Measurements from ENCODE around the gene TMEM54. TPM values are rescaled to one million over a fixed set of nuclear protein-coding genes. Genes with fewer than 3 reads are reported as not detected.
"Not testable (repeated sequence)": the region's sequence is repeated elsewhere in the genome, so short reads cannot be mapped to it uniquely, and the experiment has no call there.

The TMEM54 gene
- total RNA-seq, 2 donors from 2014 or later = 0.37 to 0.80 TPM

- ATAC-seq (replicated peaks) = no peak
- H3K4me1 Mint-ChIP-seq = peaks cover 9% of the 10 kb centered on the region
- no peak overlapping the region for H3K4me3 Mint-ChIP-seq
- H3K27ac Mint-ChIP-seq = no peak overlapping the region
- no peaks in the 10 kb centered on the region for H3K9me3 Mint-ChIP-seq
- H3K36me3 Mint-ChIP-seq (ENCODE audit: low read depth) = peaks cover under 1% of the 10 kb centered on the region
- peaks cover 32% of the 10 kb centered on the region for H3K27me3 Mint-ChIP-seq
Observed at GRCh38 chr1:32928285-32928684, 27.1 kb upstream of the TMEM54 start.

GRCh38 chr1:32927441-32927840 is 26.3 kb upstream of the TMEM54 start:
- no peak overlapping the region for H3K4me3 Mint-ChIP-seq
- peaks cover 39% of the 10 kb centered on the region for H3K27me3 Mint-ChIP-seq
- no peaks in the 10 kb centered on the region for H3K9me3 Mint-ChIP-seq
- no peaks in the 10 kb centered on the region for H3K36me3 Mint-ChIP-seq (ENCODE audit: low read depth)
- peaks cover 9% of the 10 kb centered on the region for H3K4me1 Mint-ChIP-seq
- no peak overlapping the region for H3K27ac Mint-ChIP-seq
- no peak for ATAC-seq (replicated peaks)

- no peak overlapping the region for H3K27ac Mint-ChIP-seq
- no peak for ATAC-seq (replicated peaks)
- no peaks in the 10 kb centered on the region for H3K9me3 Mint-ChIP-seq
- peaks cover 45% of the 10 kb centered on the region for H3K27me3 Mint-ChIP-seq
- H3K4me1 Mint-ChIP-seq = peaks cover 9% of the 10 kb centered on the region
- no peaks in the 10 kb centered on the region for H3K36me3 Mint-ChIP-seq (ENCODE audit: low read depth)
- H3K4me3 Mint-ChIP-seq = no peak overlapping the region
Observed at GRCh38 chr1:32926562-32926961, 25.4 kb upstream of the TMEM54 start.

- Mint-ChIP-seq H3K4me3 (peak overlapping the region; percentile 61), H3K9me3 (no peaks in the 10 kb centered on the region), H3K36me3 (ENCODE audit: low read depth) (no peaks in the 10 kb centered on the region), H3K27ac (peak overlapping the region; percentile 67), H3K4me1 (peaks cover 9% of the 10 kb centered on the region), H3K27me3 (peaks cover 47% of the 10 kb centered on the region)
- peak; percentile 50 for ATAC-seq (replicated peaks)
Observed at GRCh38 chr1:32925403-32926162, 24.4 kb upstream of the TMEM54 start.

- Mint-ChIP-seq H3K27ac (no peak overlapping the region), H3K36me3 (ENCODE audit: low read depth) (no peaks in the 10 kb centered on the region), H3K9me3 (no peaks in the 10 kb centered on the region), H3K27me3 (peaks cover 51% of the 10 kb centered on the region), H3K4me3 (peak overlapping the region; percentile 61), H3K4me1 (peaks cover 12% of the 10 kb centered on the region)
- ATAC-seq (replicated peaks) = peak; percentile 55
Observed at GRCh38 chr1:32924881-32925344, 23.7 kb upstream of the TMEM54 start.

- no peaks in the 10 kb centered on the region for H3K36me3 Mint-ChIP-seq (ENCODE audit: low read depth)
- H3K4me3 Mint-ChIP-seq = no peak overlapping the region
- H3K27ac Mint-ChIP-seq = no peak overlapping the region
- H3K9me3 Mint-ChIP-seq = no peaks in the 10 kb centered on the region
- peaks cover 12% of the 10 kb centered on the region for H3K4me1 Mint-ChIP-seq
- ATAC-seq (replicated peaks) = no peak
- peaks cover 54% of the 10 kb centered on the region for H3K27me3 Mint-ChIP-seq
Observed at GRCh38 chr1:32920833-32921232, 19.6 kb upstream of the TMEM54 start.

GRCh38 chr1:32919811-32920733 is 18.9 kb upstream of the TMEM54 start:
- no peak overlapping the region for H3K4me3 Mint-ChIP-seq
- H3K9me3 Mint-ChIP-seq = no peaks in the 10 kb centered on the region
- no peaks in the 10 kb centered on the region for H3K36me3 Mint-ChIP-seq (ENCODE audit: low read depth)
- peaks cover 4% of the 10 kb centered on the region for H3K4me1 Mint-ChIP-seq
- no peak for ATAC-seq (replicated peaks)
- peaks cover 51% of the 10 kb centered on the region for H3K27me3 Mint-ChIP-seq
- H3K27ac Mint-ChIP-seq = no peak overlapping the region

- Mint-ChIP-seq H3K36me3 (ENCODE audit: low read depth) (no peaks in the 10 kb centered on the region), H3K4me1 (peaks cover 4% of the 10 kb centered on the region), H3K4me3 (no peak overlapping the region), H3K27ac (no peak overlapping the region), H3K27me3 (peaks cover 38% of the 10 kb centered on the region), H3K9me3 (no peaks in the 10 kb centered on the region)
- no peak for ATAC-seq (replicated peaks)
Observed at GRCh38 chr1:32918179-32918578, 17.0 kb upstream of the TMEM54 start.

GRCh38 chr1:32917521-32917920 is 16.3 kb upstream of the TMEM54 start:
- peaks cover 4% of the 10 kb centered on the region for H3K4me1 Mint-ChIP-seq
- no peaks in the 10 kb centered on the region for H3K36me3 Mint-ChIP-seq (ENCODE audit: low read depth)
- no peak overlapping the region for H3K4me3 Mint-ChIP-seq
- ATAC-seq (replicated peaks) = peak; percentile 61
- H3K9me3 Mint-ChIP-seq = no peaks in the 10 kb centered on the region
- H3K27me3 Mint-ChIP-seq = peaks cover 31% of the 10 kb centered on the region
- no peak overlapping the region for H3K27ac Mint-ChIP-seq

- H3K4me3 Mint-ChIP-seq = no peak overlapping the region
- H3K9me3 Mint-ChIP-seq = no peaks in the 10 kb centered on the region
- ATAC-seq (replicated peaks) = no peak
- peaks cover 4% of the 10 kb centered on the region for H3K4me1 Mint-ChIP-seq
- H3K27me3 Mint-ChIP-seq = peaks cover 25% of the 10 kb centered on the region
- H3K27ac Mint-ChIP-seq = no peak overlapping the region
- H3K36me3 Mint-ChIP-seq (ENCODE audit: low read depth) = no peaks in the 10 kb centered on the region
Observed at GRCh38 chr1:32915766-32916706, 14.8 kb upstream of the TMEM54 start.

- no peak for ATAC-seq (replicated peaks)
- Mint-ChIP-seq H3K9me3 (no peaks in the 10 kb centered on the region), H3K4me1 (no peaks in the 10 kb centered on the region), H3K27me3 (peaks cover 3% of the 10 kb centered on the region), H3K4me3 (no peak overlapping the region), H3K36me3 (ENCODE audit: low read depth) (no peaks in the 10 kb centered on the region), H3K27ac (no peak overlapping the region)
Observed at GRCh38 chr1:32910319-32910718, 9.1 kb upstream of the TMEM54 start.

- no peaks in the 10 kb centered on the region for H3K4me1 Mint-ChIP-seq
- H3K27me3 Mint-ChIP-seq = peaks cover 7% of the 10 kb centered on the region
- no peak overlapping the region for H3K27ac Mint-ChIP-seq
- H3K4me3 Mint-ChIP-seq = no peak overlapping the region
- H3K36me3 Mint-ChIP-seq (ENCODE audit: low read depth) = no peaks in the 10 kb centered on the region
- no peak for ATAC-seq (replicated peaks)
- no peaks in the 10 kb centered on the region for H3K9me3 Mint-ChIP-seq
Observed at GRCh38 chr1:32907435-32907834, 6.2 kb upstream of the TMEM54 start.

GRCh38 chr1:32906654-32907053 is 5.5 kb upstream of the TMEM54 start:
- no peak overlapping the region for H3K4me3 Mint-ChIP-seq
- no peak for ATAC-seq (replicated peaks)
- peaks cover 10% of the 10 kb centered on the region for H3K27me3 Mint-ChIP-seq
- H3K9me3 Mint-ChIP-seq = no peaks in the 10 kb centered on the region
- no peak overlapping the region for H3K27ac Mint-ChIP-seq
- H3K36me3 Mint-ChIP-seq (ENCODE audit: low read depth) = no peaks in the 10 kb centered on the region
- no peaks in the 10 kb centered on the region for H3K4me1 Mint-ChIP-seq

- H3K4me3 Mint-ChIP-seq; H3K9me3 Mint-ChIP-seq; ATAC-seq (replicated peaks); H3K27ac Mint-ChIP-seq; H3K36me3 Mint-ChIP-seq (ENCODE audit: low read depth); H3K4me1 Mint-ChIP-seq: not testable (repeated sequence)
- H3K27me3 Mint-ChIP-seq = peaks cover 13% of the 10 kb centered on the region
Observed at GRCh38 chr1:32905588-32905987, 4.4 kb upstream of the TMEM54 start.

Measured in activated T-helper 17 cell treated with anti-CD3 and anti-CD28 coated beads, Interleukin-2, amount 50 U/mL, for 72 hours (primary cell).